IPS-NIHi7 (cell line): ENCODE measurements around the gene SLX9.

ENCODE experiments used
- DNase-seq: peaks from one replicate; pipeline ENCODE4 v3.0.0; 2012; ENCODE audit warnings: mixed read lengths; ENCODE audit errors: extremely low spot score

The SLX9 gene, protein sequence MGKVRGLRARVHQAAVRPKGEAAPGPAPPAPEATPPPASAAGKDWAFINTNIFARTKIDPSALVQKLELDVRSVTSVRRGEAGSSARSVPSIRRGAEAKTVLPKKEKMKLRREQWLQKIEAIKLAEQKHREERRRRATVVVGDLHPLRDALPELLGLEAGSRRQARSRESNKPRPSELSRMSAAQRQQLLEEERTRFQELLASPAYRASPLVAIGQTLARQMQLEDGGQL

DNA sequence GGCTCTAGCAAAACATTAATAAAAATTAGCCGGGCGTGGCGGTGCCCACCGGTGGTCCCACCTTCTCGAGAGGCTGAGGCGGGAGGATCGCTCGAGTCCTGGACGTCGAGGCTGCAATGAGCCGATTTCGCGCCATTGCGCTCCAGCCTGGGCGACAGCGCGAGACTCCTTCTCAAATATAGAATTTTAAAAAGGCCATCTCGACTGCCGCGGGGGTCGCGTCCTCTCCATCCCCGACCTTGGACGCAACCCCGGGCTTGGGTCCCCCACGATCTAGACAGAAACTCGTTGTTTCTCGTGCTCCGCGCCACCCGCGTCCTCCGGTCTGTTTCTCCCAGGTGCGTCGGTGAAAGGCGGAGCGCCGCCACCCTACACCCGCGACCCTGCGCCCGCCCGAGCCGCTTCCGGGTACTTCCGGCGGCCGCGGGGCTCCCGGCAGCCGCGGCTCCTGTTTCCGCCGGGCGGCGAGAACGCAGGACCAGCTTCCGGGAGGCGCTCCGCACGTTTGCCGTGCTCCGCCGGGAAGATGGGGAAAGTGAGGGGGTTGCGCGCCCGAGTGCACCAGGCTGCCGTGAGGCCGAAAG is at the start of gene SLX9:
Gene SLX9, plus strand, starts transcription at position 498 of the 584 bp plus-strand sequence. Its CDS starts 29 bp downstream, at position 527.
- DNase-seq, result peak; percentile 97

DNA sequence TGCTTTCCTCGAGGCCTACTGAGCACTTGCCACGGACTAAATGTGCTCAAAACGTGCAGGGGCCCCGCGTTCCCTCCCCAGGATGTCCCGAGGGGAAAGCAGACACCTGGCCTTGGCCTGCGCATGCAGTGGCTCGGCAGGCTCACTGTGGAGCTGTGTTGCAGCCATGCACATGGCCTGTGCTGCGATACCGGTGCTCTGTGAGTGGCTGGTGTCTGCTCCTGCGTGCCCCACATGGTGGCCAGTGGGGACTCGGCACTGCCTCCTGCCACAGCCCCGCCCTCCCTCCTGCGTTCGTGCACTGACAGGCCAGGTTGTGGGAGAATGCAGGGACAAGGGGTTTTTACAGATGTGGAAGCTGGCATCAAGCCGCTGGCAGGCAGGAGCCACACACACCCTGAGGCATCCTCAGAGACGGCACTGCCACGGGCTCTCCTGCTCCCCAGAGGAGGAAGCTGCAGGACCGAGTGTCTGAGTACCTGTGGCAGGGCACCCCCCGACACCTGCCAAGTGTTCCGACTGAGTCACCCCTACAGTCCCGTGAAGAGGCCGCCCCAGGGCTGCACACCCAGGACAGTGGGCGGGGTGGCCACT is 49.4 kb upstream of the SLX9 start:
- DNase-seq, result no peak

DNA sequence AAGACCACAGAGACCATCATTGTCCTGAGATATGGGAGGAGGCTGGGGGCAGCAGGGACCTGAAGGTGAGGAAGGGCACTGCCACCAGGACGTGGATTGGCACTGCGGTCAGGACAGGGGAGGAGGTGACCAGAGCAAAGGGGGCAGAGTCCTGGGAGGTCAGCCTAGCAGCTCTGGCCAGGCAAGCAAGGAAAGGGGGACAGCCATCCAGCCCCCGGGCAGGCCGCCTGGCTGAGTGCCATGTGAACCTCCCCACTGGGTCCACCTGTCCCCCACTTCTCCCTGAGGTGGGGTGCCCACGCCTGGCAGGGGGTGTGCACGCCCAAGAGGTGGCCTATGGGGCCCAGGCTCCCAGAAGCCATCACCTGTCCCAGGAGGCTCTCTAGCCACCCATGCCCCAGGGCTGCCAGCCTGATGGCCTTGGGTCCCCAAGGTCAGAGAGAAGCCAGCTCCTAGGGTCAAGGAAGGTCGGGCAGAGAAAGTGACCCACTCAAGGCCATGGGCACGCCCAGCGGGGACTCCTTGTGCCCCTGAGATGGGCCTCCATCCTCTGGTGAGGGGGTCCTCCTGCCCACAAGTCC is 48.8 kb upstream of the SLX9 start:
- no peak for DNase-seq

DNA sequence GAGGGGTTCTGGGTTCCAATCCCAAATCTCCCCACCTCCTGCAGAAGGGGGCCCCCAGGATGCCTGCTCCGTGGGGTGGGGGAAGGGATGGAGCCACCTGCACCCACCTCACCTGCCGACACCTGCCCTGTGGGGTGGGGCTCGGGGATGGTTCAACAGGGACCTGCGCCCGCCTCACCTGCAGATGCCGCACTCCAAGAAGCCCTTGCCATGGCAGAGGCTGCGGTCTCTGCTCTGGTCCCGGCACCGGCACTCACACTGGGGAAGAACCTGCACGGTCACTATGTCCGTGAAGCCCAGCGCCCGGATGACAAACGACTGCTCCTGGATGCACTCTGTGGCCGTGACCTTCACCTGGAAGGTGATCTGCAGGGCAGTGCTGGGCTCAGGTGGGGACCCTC is 48.2 kb upstream of the SLX9 start:
- DNase-seq, result no peak

DNA sequence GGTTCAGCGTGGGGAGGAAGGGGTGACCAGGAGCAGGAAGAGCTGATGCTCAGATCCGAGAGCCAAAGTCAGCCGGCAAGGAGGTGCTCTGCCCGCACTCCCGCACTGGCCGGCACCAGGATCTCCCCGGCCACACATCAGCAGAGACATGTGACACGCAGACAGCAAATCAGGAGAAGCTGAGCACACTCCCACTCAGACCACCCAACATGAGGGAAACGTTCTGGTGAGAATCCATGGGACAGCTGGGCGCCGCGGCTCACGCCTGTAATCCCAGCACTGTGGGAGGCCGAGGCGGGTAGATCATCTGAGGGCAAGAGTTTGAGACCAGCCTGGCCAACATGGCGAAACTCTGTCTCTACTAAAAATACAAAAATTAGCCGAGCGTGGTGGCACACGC is 47.7 kb upstream of the SLX9 start:
- DNase-seq, result no peak

DNA sequence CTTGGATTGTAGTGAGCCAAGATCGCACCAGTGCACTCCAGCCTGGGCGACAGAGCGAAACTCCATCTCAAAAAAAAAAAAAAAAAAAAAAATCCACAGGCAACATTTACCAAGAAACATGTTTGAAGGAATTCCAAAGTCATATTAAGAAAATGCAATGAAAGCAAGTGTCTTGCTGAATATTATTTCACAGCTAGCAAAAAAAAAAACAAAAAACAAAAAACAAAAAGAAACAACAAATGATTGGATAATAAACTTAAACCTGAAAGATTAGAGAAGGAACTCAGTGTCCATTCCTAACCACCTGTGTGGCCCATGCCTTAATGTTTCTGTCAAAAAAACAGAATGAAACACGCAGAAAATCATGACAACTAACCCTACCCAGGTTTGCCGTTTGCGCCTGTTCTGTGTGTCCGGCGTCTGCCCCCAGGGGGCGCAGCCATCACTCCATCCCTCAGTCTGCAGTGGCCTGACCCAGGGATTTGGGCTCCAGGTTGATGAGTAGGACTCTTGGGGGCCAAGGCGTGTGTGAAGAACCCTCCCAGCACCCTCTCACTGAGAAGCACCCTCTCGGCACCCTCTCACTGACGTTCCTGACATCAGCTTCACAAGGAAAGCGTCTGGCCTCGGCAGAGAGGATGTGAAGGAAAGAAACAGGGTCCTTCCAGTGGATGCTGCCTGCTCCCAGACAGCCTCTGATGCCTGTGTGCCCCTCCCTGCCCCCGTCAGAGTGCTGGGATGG is 47.1 kb upstream of the SLX9 start:
- DNase-seq, result peak; percentile 76

DNA sequence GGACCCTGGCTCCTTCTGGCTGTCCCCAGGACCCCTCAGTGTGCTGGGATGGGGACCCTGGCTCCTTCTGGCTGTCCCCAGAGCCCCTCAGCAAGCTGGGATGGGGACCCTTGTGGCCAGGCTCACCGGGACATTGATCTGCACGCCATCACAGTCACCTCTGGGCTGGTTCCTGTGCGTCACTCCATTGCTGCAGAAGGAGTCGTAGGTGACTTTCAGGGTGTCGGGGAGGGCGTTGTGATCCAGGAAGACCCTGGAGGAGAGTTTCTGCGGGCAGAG is 46.6 kb upstream of the SLX9 start:
- DNase-seq, result no peak

DNA sequence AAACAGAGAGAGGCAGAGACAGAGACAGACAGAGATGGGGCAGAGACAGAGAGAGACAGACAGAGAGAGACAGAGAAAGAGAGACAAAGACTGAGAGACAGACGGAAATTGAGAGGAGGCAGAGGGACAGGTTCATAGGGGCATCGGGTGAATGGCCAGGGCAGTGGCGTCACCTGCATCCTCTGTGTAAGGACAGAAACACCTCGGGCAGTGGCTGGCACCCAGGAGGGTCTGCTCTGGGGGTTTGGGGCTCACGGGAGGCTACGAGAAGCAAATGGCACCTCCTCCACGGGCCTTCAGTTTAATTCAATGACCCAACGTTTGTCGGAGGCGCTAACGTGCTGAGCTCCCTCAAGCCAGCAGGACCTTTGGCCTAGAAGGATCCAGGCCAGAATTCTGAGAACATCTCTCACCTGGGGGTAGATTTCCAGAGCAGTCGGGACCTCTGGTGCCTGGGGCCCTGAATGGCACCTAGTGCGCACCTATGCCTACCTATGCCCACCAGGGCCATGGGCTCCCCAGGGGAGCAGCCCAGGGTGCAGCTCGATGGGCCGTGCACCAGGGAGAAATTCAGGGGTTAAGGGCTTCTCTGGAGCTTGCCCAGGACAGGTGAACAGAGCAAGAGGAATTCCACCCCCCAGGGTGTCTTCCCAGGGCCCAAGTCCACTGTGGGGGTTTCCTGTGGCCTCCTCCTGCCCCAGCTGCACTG is 45.7 kb upstream of the SLX9 start:
- no peak for DNase-seq

DNA sequence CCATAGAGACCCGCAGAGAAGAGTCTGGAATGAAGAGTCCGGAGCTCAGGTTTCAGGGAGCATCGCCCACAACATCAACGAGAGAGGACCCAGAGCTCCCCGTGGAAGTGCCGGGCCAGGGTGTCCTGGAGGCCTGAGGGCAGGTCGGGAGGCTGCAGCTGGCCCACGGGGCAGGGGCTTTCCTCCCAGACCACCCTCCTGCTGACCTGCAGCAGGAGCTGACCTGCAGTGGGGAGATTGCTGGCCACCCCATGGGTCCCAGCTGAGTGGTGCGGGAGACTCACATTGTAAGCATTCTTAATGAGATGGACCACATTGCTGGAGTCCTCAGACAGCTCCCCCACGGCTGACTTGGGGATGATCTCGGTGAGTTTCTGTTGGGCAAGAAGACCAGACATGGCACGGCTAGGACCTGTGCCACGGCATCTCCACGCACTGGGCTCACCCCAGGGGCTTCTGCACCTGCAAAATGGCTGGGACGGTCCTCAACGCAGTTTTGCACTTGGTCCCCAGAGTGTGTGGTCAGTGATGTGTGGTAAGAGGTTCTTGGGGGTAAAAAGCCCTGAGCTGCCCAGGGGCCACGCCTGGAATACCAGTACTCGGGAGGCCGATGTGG is 45.0 kb upstream of the SLX9 start:
- DNase-seq, result no peak

DNA sequence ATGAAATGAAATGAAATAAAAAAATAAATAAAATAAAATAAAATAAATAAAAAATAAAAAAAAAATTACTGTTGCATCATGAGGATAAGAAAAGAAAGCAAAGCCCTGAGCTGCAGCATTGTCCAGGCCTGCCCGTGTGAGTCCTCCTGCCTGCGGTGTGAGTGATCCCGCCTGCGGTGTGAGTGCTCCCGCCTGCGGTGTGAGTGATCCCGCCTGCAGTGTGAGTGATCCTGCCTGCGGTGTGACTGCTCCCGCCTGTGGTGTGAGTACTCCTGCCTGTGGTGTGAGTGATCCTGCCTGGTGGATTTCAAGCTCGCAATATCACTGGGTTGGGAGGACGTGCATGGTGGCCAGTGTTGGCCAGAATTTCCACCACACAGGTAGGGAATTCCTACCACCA is 44.0 kb upstream of the SLX9 start:
- DNase-seq, result no peak

DNA sequence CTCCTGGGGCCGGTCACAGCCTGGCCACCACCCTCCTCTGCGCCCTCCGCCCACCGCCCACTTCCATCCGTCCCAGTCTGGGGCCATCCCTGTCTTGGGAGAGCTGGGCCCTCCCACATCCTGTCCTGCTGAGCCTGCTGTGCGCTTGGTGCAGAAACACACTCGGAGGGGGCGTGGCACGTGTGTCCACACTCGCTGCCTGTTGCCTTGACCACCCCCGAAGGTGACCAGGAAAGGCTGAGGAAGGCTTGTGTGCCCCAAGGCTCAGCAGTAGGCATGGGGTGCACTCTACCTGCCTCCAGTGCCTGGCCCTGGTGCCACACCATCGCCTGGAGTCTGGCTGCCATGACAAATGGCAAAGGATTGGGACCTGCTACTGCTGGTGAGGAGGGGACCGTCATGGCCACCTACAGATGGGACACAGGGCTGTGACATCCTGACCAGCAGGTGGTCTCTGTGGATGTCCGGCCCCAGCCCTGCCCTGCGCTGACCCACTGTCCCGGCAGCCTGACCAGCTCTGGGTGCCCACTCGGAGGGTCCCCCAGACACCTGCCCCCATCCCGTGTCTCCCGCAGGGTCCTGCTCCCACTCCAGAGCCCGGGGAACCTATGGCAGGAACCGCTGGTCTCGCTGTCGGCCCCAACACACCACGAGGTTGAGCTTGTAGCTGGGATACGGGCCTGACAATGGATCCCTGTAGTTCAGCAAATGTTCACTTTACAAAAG is 43.1 kb upstream of the SLX9 start:
- DNase-seq, result no peak

DNA sequence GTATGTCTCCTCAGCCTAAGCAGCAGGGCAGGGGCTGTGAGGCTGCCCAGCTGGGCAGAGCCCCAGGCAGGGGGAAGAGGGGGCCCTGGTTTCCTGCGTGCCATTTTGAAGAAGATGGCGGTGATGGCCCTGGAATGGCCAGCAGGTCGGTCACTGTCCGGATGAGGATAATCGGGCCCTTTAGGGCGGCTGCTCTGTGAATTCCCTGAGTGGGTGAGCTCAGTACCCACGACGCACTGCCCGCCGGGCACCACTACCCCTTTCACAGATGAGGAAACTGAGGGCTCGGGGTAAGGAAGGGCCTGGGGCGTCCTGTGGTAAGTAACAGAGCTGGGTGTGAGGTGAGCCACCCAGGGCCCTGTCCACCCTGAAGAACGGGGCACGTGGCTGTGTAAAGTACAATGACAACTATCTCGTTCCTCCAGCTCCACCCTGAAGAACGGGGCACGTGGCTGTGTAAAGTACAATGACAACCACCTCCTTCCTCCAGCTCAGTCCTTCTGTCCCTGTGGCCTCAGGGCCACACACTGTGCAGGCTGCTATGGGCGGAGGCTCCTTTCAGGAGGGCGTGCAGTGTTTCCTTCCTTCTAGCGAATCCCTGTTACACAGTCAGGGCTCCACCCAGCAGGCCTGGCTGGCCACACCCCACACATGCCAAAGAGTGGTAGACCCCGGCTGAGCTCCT is 42.4 kb upstream of the SLX9 start:
- peak; percentile 59 for DNase-seq

DNA sequence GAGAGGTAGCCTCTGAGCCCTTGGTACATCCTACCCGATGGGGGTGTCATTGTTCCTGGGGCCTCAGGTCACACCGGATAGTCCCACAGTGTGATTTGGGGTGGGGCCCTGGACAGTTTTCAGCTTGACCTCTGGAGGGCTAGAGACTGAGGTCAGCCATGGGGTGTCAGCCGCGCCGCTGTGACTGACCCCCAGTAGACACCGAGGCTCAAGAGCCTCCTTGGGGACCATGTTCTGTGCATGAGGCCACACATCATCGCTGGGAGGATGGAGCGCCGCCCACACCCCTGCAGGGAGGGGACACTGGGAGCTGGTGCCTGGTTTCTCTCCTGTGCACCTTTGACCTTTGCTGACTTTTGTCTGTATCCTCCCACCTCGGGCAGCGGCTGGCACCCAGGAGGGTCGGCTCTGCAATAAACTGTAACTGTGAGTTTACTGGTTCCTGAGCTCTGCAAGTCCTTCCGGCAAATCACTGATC is 41.8 kb upstream of the SLX9 start:
- no peak for DNase-seq

DNA sequence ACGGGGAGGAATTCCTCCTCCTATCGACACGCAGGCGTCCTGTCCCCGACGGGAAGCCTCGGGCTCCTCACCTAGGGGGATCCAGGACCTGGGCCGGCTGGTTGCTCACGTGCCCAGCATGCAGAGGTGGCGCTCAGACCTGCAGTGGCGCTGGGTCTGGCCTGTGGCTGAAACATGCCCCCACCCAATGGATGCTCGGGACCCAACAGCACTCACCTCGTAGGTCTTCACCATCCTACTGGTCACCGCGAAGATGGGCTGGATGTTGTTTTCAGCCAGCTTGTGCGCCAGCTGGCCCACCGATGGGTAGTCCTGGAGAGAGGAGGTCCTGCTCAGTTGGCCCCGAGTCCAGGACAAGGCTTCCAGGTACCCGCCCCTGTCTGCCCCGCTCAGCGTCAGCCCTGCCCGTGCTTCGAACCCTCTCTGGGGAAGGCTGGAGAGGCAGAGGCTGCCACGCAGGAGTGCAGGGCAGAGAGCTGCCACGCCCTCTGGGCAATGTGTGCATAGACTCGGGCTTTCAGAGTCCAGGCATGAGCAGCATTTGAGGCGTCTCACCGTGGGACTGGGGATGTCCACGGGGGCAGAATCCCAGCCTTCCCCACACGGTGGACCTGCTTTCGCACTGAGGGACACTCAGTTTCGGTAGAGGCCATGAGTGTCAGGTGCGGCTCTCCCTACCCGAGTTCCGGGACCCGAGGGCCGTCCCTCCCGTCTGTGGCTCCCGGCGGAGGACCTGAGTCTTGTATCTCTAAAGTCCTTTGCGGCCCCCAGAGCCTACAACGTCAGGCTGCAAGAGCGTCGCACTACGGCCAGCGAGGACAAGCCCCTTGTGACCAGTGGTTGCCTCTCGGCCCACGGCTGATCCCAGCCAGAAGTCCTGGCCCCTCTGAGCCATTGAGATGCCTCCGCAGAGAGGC is 40.7 kb upstream of the SLX9 start:
- no peak for DNase-seq

DNA sequence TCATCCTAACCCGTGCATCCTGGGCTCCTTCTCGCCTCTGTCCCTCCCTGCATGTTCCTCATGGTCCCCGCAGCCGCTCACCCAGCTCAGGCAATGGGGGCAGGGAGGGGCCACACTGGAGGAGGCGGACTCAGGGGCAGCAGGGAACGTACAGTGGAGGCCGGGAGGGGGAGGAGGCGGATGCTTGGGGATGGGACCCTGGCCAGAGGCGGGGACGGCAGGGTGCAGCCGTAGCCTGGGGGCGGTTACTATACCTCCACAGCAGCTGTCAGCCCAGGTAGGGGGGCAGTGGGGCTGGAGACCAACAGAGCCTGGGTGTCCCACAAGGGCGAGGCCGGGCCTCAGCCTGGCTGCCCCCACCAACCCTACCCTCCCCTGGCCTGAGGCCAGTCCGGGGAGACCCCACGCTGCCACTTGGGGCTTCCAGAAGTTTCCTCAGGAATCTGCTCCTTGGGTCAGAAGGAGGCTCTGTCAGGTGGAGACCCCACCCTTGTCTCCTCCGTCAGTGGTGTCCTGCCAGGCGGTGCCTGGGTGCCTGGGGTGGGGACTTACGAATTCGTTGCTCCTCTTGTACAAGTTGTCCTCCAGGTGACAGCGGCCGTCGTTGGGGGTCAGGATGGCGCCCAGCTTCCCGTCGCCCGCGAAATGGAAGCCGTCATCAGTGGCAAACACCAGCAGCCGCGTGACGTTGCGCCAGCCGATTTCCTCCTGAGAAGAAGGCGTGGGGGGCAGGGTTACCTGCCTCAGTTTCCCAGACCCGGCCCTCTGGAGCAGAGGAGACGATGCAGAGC is 39.9 kb upstream of the SLX9 start:
- no peak for DNase-seq

DNA sequence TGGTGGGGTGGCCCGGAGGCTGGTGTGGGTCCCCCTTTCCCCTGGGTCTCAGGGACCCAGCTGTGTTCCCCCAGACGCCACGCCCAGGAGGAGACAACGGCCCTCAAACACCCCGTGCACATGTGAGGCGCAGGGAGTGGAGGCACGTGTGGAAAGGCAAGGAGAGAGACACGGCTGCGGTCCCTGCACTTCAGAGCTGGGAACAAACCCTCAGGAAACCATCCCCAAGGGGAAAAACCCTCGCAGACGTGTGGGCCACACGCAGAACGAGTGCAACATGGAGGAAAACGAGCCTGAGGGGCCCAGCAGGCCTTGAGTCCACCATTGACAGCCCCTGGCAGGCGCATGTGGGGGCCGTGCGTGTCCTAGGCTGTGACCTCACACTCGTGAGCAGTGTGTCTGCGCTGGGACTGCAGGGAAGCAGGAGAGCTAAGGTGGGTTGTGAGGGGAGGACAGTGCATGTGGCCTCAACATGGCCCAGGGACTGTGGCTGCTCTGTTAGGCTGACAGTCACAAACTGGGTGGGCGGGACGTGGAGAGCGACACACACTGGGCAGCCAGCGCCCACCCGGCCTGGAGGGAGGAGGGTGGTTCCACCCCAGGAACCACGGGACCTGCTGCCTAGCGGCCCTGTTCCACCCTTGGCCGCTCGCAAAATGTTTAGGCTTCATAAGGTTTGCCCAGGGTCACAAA is 39.1 kb upstream of the SLX9 start:
- DNase-seq, result no peak

DNA sequence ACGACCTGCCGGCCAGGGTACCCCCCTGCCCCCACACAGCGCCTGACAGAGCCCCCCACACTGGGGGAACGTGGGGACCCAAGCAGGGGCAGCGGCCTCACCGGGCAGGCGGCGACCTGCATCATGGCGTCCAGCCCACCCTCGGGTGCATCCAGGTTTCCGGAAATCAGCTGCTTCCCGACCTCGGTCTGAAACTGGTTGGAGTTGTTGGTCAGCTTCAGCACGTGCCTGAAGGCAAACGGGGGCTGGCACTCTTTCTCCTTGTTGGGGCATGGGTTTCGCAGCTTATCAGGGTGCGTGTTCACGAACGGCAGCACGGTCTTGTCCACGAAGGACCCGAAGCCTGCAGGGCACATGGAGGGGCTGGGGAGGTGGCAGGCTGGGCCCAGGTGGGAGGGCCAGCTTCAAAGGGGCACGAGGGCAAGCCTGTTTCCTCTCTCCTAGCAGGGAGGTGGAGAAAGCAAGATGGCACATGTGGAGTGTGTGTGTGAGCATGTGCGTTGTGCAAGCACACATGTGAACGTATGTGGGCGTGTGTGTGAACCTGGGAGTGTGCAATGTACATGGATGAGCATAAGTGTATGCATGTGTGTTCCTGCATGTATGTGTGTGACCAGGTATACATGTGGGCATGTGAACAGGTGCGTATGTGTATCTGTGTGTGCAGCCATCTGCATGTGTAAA is 38.3 kb upstream of the SLX9 start:
- DNase-seq, result no peak
